IMR-90 (cell line): Measurements from ENCODE around the gene NOTCH2. TPM values are rescaled to one million over a fixed set of nuclear protein-coding genes. Genes with fewer than 3 reads are reported as not detected.
"Not testable (repeated sequence)": the region's sequence is repeated elsewhere in the genome, so short reads cannot be mapped to it uniquely, and the experiment has no call there.

Experiments
- ATAC-seq: fragments of 200-7000 bp; cut with Tn5 transposase; 2 replicates; pipeline ENCODE4 v1.9.1; 2020; ENCODE audit warnings: low read depth, mild to moderate bottlenecking, moderate library complexity
- BruUV-seq: library from RNA; stranded (reverse); fragments of 400-500 nt; replicated peaks from 2 replicates; lab custom pipeline; 2021; lab: Mats Ljungman, UMichigan
- CTCF ChIA-PET: fragments of 300-600 bp; formaldehyde crosslinking; extraction: SDS; loops from one replicate; lab custom pipeline; 2021; ENCODE audit warnings: antibody characterized with exemption; lab: Yijun Ruan, JAX
- POLR2A ChIA-PET: fragments of 300-600 bp; sonication (Branson Sonifier 250); formaldehyde crosslinking; loops from one replicate; lab custom pipeline; 2022; ENCODE audit warnings: antibody characterized with exemption; ENCODE audit not compliant: unreplicated experiment; lab: Charles Lee
- DNase-seq: peaks from one replicate; pipeline ENCODE4 v3.0.0; 2013
- H2AFZ ChIP-seq: replicated peaks from 2 replicates; pipeline ENCODE3; 2013; ENCODE audit warnings: low read length, mild to moderate bottlenecking; ENCODE audit not compliant: poor library complexity
- H2AK5ac ChIP-seq: 2 replicates; pipeline ENCODE4 v1.6.1; 2013; ENCODE audit warnings: low read depth, low read length, inconsistent platforms
- H2AK9ac ChIP-seq: replicated peaks from 2 replicates; pipeline ENCODE3; 2013; ENCODE audit warnings: mild to moderate bottlenecking, low read depth, low read length, moderate library complexity; ENCODE audit not compliant: poor library complexity
- H2BK120ac ChIP-seq: 2 replicates; pipeline ENCODE4 v1.6.1; 2013; ENCODE audit warnings: low read depth, low read length, inconsistent platforms
- H2BK15ac ChIP-seq: 3 replicates; pipeline ENCODE4 v1.6.1; 2013; ENCODE audit warnings: low read depth, low read length, inconsistent platforms
- H2BK20ac ChIP-seq: 2 replicates; pipeline ENCODE4 v1.6.1; 2013; ENCODE audit warnings: low read depth, mild to moderate bottlenecking, inconsistent platforms, low read length, moderate library complexity
- H2BK5ac ChIP-seq: 2 replicates; pipeline ENCODE4 v1.6.1; 2013; ENCODE audit warnings: mild to moderate bottlenecking, low read depth, low read length, inconsistent platforms; ENCODE audit not compliant: poor library complexity, severe bottlenecking
- H3K14ac ChIP-seq: replicated peaks from 2 replicates; pipeline ENCODE4 v1.6.1; 2013; ENCODE audit warnings: low read depth, low read length, inconsistent platforms
- H3K18ac ChIP-seq: 2 replicates; pipeline ENCODE4 v1.6.1; 2013; ENCODE audit warnings: low read depth, low read length, control low read depth
- H3K23ac ChIP-seq: 2 replicates; pipeline ENCODE4 v1.6.1; 2013; ENCODE audit warnings: low read depth, low read length, inconsistent platforms
- H3K27ac ChIP-seq: 2 replicates; pipeline ENCODE4 v1.5.1; 2013; ENCODE audit warnings: mild to moderate bottlenecking, control low read depth, low read length; ENCODE audit not compliant: insufficient read depth
- H3K27me3 ChIP-seq: 2 replicates; pipeline ENCODE4 v1.6.1; 2013; ENCODE audit warnings: low read length; ENCODE audit not compliant: control insufficient read depth, insufficient read depth
- H3K36me3 ChIP-seq: 2 replicates; pipeline ENCODE4 v1.6.1; 2013; ENCODE audit warnings: low read length, mixed read lengths; ENCODE audit not compliant: control insufficient read depth, insufficient read depth
- H3K4ac ChIP-seq: 2 replicates; pipeline ENCODE4 v1.6.1; 2013; ENCODE audit warnings: low read depth, low read length, inconsistent platforms
- H3K4me1 ChIP-seq: 2 replicates; pipeline ENCODE4 v1.6.1; 2013; ENCODE audit warnings: low read length, mixed read lengths; ENCODE audit not compliant: control insufficient read depth, insufficient read depth
- H3K4me2 ChIP-seq: 2 replicates; pipeline ENCODE4 v1.6.1; 2013; ENCODE audit warnings: low read depth, mild to moderate bottlenecking, control low read depth, low read length, moderate library complexity
- H3K4me3 ChIP-seq: 2 replicates; pipeline ENCODE4 v1.5.1; 2013; ENCODE audit warnings: low read depth, mild to moderate bottlenecking, control low read depth, low read length, moderate library complexity; ENCODE audit not compliant: insufficient read depth
- H3K56ac ChIP-seq: 2 replicates; pipeline ENCODE4 v1.6.1; 2013; ENCODE audit warnings: low read length, inconsistent platforms; ENCODE audit not compliant: insufficient read depth; ENCODE audit errors: extremely low read depth
- H3K79me1 ChIP-seq, 2 experiments: 2 replicates each; pipeline ENCODE4 v1.6.1; 2013; ENCODE audit warnings: low read length in 2 of 2, inconsistent platforms in 1 of 2, low read depth in 1 of 2
- H3K9ac ChIP-seq: 2 replicates; pipeline ENCODE4 v1.6.1; 2013; ENCODE audit warnings: low read depth, low read length, control low read depth
- H3K9me1 ChIP-seq: 2 replicates; pipeline ENCODE4 v1.6.1; 2013; ENCODE audit warnings: low read length, inconsistent platforms; ENCODE audit not compliant: insufficient read depth
- H3K9me3 ChIP-seq: 2 replicates; pipeline ENCODE4 v1.6.1; 2013; ENCODE audit warnings: low read length; ENCODE audit not compliant: control insufficient read depth, insufficient read depth
- H4K20me1 ChIP-seq: 2 replicates; pipeline ENCODE4 v1.6.1; 2013; ENCODE audit warnings: low read length, inconsistent platforms; ENCODE audit not compliant: insufficient read depth
- H4K5ac ChIP-seq: 2 replicates; pipeline ENCODE4 v1.6.1; 2013; ENCODE audit warnings: mild to moderate bottlenecking, low read depth, low read length, control low read depth
- H4K8ac ChIP-seq, 2 experiments: 2 replicates each; pipeline ENCODE4 v1.6.1; 2013; ENCODE audit warnings: low read depth in 2 of 2, low read length in 2 of 2, control low read depth in 1 of 2, inconsistent platforms in 1 of 2
- H4K91ac ChIP-seq: 2 replicates; pipeline ENCODE4 v1.6.1; 2013; ENCODE audit warnings: low read depth, low read length, inconsistent platforms; ENCODE audit not compliant: insufficient read depth
- WGBS, 2 experiments: methylation state at CpG; one replicate each; pipeline versions ENCODE4 v1.1.5 to v1.1.7; 2013; ENCODE audit warnings: missing lambda C conversion rate in 2 of 2; ENCODE audit not compliant: insufficient read length in 1 of 2; ENCODE audit errors: extremely low coverage in 2 of 2; 5-methylcytosine and 5-hydroxymethylcytosine counted together
- dilution Hi-C: fragments of 300-500 bp; cut with HindIII; formaldehyde crosslinking; loops from one replicate; pipeline ENCODE4 v1.14.3; 2018; ENCODE audit warnings: low sequenced_read_pairs; ENCODE audit not compliant: unreplicated experiment
- in situ Hi-C: fragments of 300-500 bp; cut with MboI; formaldehyde crosslinking; loops from 3 replicates; pipeline ENCODE4 v1.14.3; 2019; ENCODE audit warnings: low sequenced_read_pairs, inconsistent platforms, mixed read lengths
- intact Hi-C: fragments of 100-400 bp; cut with micrococcal nuclease; formaldehyde crosslinking; loops from 2 replicates; pipeline ENCODE4 v1.10.0; 2022
- polyA plus RNA-seq, 3 experiments: library from polyadenylated mRNA; depleted of rRNA; stranded (reverse); fragments of >200 nt; gene quantifications; 2 replicates each; pipeline ENCODE4 v1.2.3, GENCODE V29; 2012; ENCODE audit warnings: low replicate concordance in 1 of 3
- total RNA-seq: library from RNA; depleted of rRNA; stranded (reverse); fragments of >200 nt; gene quantifications from 2 replicates; pipeline ENCODE4 v1.2.3, GENCODE V29; 2012

Gene NOTCH2
- total and polyA plus RNA-seq, 2 of the 4 experiments (the other 2 are of a cell fraction): 40.4 to 131 TPM

DNA sequence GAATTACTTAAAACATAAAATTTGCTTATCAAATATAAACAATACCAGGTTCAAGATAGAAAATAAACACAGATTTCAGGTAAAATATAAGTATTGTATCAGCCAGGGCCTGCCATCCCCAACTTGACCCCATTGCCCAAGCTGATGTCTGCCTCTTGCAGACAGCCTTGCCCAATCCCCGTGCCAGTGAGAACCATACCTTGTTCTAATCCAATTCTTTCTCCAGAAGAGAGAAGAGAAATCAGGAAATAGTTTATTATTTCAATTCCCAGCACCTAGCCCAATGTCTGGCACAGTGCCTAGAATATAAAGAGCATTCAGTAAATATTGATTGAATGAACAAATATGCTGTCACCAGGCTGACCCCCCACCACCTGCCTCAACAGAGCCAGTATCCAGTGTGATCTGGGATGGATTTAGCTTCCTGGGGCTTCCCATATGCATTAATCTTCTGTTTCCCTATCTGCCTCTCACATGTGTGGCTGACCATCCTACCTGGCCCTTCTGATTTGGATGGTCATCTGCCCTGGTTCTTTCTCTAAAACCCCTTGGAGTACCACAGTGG, 27.6 kb upstream of the NOTCH2 start:
- H3K9ac ChIP-seq, H3K79me1 ChIP-seq, H3K4me3 ChIP-seq, H3K4me1 ChIP-seq, H3K9me1 ChIP-seq, H2BK5ac ChIP-seq, H3K14ac ChIP-seq, H3K18ac ChIP-seq, dilution Hi-C loops, in situ Hi-C loops, H2BK15ac ChIP-seq, H3K56ac ChIP-seq, H2BK120ac ChIP-seq, H4K8ac ChIP-seq, H3K36me3 ChIP-seq, POLR2A ChIA-PET, H3K23ac ChIP-seq, H4K5ac ChIP-seq, H4K20me1 ChIP-seq, H3K9me3 ChIP-seq, BruUV-seq, ATAC-seq, H3K4ac ChIP-seq, H2AK5ac ChIP-seq, H3K27ac ChIP-seq, DNase-seq, intact Hi-C loops, H4K91ac ChIP-seq, H3K4me2 ChIP-seq, H2BK20ac ChIP-seq, H2AFZ ChIP-seq, H3K27me3 ChIP-seq, CTCF ChIA-PET, H2AK9ac ChIP-seq: not testable (repeated sequence)
- no CpG with 5 or more reads among the region's 1 CpG for WGBS, 2 experiments

DNA sequence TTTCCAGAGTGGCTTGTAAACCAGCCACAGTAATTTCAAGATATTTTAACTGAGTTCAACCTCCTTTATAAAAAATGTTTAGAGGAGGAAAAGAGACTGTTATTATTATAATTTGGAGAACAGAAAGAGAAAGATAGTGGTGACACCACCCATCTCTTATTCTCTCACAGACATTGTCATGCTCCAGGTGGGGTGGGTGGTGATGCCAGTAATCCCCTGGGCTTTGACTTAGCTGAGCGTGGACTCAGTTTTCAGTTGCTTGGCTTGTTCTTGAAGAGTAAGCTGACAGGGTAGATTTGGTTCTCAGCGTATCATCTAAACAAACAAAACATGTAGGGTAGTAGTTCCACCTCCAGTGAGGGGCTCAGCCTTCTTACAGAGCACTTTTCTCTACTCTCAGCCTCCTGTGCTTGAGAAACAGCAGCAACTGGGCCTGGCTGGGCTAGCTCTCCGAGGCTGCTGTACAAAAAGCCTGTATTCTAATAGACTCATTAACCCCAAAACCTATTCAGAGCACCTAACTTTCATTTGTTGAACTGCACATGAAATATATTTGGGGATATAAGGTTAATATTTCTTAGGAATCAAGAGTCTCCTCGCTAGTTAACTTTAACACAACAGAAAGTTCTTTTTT, 24.2 kb upstream of the NOTCH2 start:
- not testable (repeated sequence) for H3K4me1 ChIP-seq

More for the DNA sequence above, 24.2 kb upstream of the NOTCH2 start:
- DNase-seq, H3K9me3 ChIP-seq, ATAC-seq, BruUV-seq, H3K4me3 ChIP-seq, H2BK5ac ChIP-seq, H4K91ac ChIP-seq, H4K5ac ChIP-seq, CTCF ChIA-PET, H4K20me1 ChIP-seq, H3K18ac ChIP-seq, H3K9me1 ChIP-seq, POLR2A ChIA-PET, H2BK15ac ChIP-seq, H4K8ac ChIP-seq, H3K23ac ChIP-seq, in situ Hi-C loops, H3K36me3 ChIP-seq, H2BK20ac ChIP-seq, H2AFZ ChIP-seq, H2AK5ac ChIP-seq, intact Hi-C loops, H2AK9ac ChIP-seq, H3K27me3 ChIP-seq, H3K79me1 ChIP-seq, H3K4ac ChIP-seq, dilution Hi-C loops, H3K27ac ChIP-seq, H3K56ac ChIP-seq, H3K4me2 ChIP-seq, H3K9ac ChIP-seq, H2BK120ac ChIP-seq, H3K14ac ChIP-seq: not testable (repeated sequence)
- WGBS, 2 experiments: no CpG with 5 or more reads among the region's 4 CpGs
